HL-60 (cell line): ENCODE data around the gene SOCS3.

Experiments used
- DNase-seq, 2 experiments: peaks; one replicate each; pipeline ENCODE4 v3.0.0-alpha.2; 2010 to 2020; ENCODE audit warnings: low read depth in 1 of 2, low spot score in 1 of 2
- H3K27ac ChIP-seq: fragments of 250-450 bp; sonication (Bioruptor Pico); replicated peaks from 2 replicates; pipeline ENCODE4 v1.5.1; 2020; ENCODE audit warnings: mild to moderate bottlenecking, moderate library complexity
- H3K27me3 ChIP-seq: fragments of 250-450 bp; sonication (Bioruptor Pico); 2 replicates; pipeline ENCODE4 v1.5.1; 2021; ENCODE audit warnings: mild to moderate bottlenecking, moderate library complexity; ENCODE audit not compliant: insufficient read depth, poor library complexity, severe bottlenecking
- H3K4me3 ChIP-seq: replicated peaks from 2 replicates; pipeline ENCODE4 v1.5.1; 2011; ENCODE audit warnings: mild to moderate bottlenecking, control low read depth, low read length; ENCODE audit not compliant: insufficient read depth
- GABPA ChIP-seq: IDR thresholded peaks from 2 replicates; pipeline ENCODE4 v1.6.1; 2012; ENCODE audit warnings: low read depth
- POLR2AphosphoS5 ChIP-seq: IDR thresholded peaks from 2 replicates; pipeline ENCODE4 v1.6.1; 2012; ENCODE audit warnings: low read depth
- SPI1 ChIP-seq: IDR thresholded peaks from 2 replicates; pipeline ENCODE4 v1.6.1; 2012; ENCODE audit warnings: low read depth, mild to moderate bottlenecking, borderline replicate concordance
- TF ChIP-seq, protein P1 (sequence below): IDR thresholded peaks from one replicate; pipeline ENCODE4 v1.5.1; 2011; ENCODE audit warnings: low read length, control low read depth, inconsistent platforms; ENCODE audit not compliant: insufficient read depth
- TF ChIP-seq, protein P2 (sequence below): IDR thresholded peaks from 2 replicates; pipeline ENCODE4 v1.6.1; 2012; ENCODE audit warnings: low read depth; ENCODE audit not compliant: insufficient replicate concordance

The SOCS3 gene

DNA sequence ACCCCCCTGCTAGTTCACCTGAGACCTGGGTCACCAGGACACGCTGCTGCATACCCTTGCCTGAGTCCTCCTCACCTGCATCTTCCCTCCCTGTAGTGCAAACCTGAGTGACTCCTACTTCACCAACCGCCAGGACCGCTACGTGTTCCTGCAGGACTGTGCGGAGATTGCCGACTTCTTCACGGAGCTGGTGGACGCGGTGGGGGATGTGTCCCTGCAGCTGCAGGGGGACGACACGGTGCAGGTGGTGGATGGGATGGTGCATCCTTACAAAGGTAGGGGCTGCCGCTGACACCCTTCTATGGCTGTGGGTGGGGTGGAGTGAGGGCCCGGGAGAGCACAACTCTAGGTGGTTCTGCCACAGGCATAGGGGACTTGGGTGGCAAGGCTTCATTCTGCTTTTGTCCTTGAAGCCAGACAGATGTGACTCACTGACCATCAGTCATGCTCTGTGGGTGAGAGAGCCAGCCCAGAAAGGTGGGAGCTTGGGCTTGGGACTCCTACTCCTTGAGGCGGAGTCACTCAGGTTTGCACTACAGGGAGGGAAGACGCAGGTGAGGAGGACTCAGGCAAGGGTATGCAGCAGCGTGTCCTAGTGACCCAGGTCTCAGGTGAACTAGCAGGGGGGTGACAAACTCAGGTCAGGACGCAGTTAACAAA, 40.8 kb upstream of the SOCS3 start:
- H3K27ac ChIP-seq: no peak overlapping the region
- TF ChIP-seq POLR2AphosphoS5: no peak
- TF ChIP-seq GABPA: no peak
- TF ChIP-seq, protein P1, sequence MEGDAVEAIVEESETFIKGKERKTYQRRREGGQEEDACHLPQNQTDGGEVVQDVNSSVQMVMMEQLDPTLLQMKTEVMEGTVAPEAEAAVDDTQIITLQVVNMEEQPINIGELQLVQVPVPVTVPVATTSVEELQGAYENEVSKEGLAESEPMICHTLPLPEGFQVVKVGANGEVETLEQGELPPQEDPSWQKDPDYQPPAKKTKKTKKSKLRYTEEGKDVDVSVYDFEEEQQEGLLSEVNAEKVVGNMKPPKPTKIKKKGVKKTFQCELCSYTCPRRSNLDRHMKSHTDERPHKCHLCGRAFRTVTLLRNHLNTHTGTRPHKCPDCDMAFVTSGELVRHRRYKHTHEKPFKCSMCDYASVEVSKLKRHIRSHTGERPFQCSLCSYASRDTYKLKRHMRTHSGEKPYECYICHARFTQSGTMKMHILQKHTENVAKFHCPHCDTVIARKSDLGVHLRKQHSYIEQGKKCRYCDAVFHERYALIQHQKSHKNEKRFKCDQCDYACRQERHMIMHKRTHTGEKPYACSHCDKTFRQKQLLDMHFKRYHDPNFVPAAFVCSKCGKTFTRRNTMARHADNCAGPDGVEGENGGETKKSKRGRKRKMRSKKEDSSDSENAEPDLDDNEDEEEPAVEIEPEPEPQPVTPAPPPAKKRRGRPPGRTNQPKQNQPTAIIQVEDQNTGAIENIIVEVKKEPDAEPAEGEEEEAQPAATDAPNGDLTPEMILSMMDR: no peak
- TF ChIP-seq SPI1: no peak
- TF ChIP-seq, protein P2, sequence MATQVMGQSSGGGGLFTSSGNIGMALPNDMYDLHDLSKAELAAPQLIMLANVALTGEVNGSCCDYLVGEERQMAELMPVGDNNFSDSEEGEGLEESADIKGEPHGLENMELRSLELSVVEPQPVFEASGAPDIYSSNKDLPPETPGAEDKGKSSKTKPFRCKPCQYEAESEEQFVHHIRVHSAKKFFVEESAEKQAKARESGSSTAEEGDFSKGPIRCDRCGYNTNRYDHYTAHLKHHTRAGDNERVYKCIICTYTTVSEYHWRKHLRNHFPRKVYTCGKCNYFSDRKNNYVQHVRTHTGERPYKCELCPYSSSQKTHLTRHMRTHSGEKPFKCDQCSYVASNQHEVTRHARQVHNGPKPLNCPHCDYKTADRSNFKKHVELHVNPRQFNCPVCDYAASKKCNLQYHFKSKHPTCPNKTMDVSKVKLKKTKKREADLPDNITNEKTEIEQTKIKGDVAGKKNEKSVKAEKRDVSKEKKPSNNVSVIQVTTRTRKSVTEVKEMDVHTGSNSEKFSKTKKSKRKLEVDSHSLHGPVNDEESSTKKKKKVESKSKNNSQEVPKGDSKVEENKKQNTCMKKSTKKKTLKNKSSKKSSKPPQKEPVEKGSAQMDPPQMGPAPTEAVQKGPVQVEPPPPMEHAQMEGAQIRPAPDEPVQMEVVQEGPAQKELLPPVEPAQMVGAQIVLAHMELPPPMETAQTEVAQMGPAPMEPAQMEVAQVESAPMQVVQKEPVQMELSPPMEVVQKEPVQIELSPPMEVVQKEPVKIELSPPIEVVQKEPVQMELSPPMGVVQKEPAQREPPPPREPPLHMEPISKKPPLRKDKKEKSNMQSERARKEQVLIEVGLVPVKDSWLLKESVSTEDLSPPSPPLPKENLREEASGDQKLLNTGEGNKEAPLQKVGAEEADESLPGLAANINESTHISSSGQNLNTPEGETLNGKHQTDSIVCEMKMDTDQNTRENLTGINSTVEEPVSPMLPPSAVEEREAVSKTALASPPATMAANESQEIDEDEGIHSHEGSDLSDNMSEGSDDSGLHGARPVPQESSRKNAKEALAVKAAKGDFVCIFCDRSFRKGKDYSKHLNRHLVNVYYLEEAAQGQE: no peak

DNA sequence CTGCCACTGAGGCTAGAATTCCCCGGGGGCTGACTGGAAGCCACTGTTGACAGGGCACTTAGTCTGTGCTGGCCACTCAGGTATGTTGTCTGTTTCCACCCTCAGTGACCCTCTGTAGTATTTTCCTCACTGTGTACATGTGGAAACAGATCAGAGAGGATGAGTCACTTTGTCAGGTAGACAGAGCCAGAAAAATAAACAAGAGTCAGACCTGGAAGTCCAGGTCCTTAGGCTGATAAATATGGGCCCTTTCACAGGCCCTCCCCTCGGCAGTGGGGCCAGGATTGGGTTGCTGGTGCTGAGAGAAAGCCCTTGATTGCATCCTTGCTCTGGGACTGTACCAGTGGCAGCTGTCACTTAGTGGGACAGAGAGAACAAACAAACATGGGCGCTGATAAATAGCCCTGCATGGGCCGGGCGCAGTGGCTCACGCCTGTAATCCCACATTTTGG, 39.8 kb upstream of the SOCS3 start:
- no peak for DNase-seq
- Histone ChIP-seq H3K27ac (no peak overlapping the region), H3K4me3 (no peak overlapping the region), H3K27me3 (no peaks in the 10 kb centered on the region)
- no peak for TF ChIP-seq GABPA
- TF ChIP-seq, protein P2: no peak
- TF ChIP-seq SPI1: no peak
- TF ChIP-seq, protein P1: no peak
- no peak for TF ChIP-seq POLR2AphosphoS5

More for the DNA sequence above, 40.8 kb upstream of the SOCS3 start:
- Histone ChIP-seq H3K27me3 (no peaks in the 10 kb centered on the region), H3K4me3 (no peak overlapping the region)
- no peak for DNase-seq

DNA sequence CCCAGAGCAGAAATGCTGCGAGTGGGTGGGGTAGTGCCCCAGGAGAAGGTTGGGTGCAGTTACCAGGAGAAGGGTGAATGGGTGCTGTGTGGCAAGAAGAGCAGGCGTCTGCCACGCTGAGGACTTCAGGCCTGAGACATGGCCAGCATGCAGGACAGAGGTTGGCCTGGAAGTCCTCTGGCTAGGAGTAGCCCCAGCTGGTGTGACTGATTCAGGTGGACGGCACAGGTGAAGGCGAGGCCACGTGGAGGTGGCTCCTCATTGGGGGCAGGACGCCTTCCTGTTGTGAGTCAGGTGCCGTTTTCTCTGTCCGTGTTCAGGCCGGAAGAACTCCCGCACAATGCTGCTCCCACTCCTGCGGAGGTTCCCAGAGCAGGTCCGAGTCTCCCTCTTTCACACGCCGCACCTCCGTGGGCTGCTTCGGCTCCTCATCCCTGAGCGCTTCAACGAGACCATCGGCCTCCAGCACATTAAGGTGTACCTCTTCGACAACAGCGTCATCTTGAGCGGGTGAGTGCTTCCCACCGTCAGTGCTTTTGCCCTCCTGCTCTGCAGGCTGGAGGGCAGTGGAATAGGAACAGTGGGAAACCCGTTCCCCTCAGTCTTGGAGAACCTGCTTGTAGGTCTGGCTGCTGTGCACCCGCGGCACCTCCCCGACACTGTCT, 39.3 kb upstream of the SOCS3 start:
- Histone ChIP-seq H3K4me3 (no peak overlapping the region), H3K27ac (no peak overlapping the region), H3K27me3 (no peaks in the 10 kb centered on the region)
- no peak for DNase-seq
- TF ChIP-seq, protein P2: no peak
- TF ChIP-seq, protein P1: no peak
- TF ChIP-seq POLR2AphosphoS5: no peak
- no peak for TF ChIP-seq SPI1
- no peak for TF ChIP-seq GABPA
